HEK293 (cell line): ENCODE measurements around the gene EXD3.

Experiments
- CTCF ChIA-PET: fragments of 350-600 bp; formaldehyde crosslinking; extraction: SDS; loops from one replicate; lab custom pipeline; 2021; ENCODE audit warnings: antibody characterized with exemption; lab: Yijun Ruan, JAX
- POLR2A ChIA-PET: fragments of 300-600 bp; formaldehyde crosslinking; extraction: SDS; loops from one replicate; lab custom pipeline; 2020; ENCODE audit warnings: antibody characterized with exemption, inconsistent platforms; lab: Yijun Ruan, JAX
- H3K27ac ChIP-seq: fragments of 200-500 bp; sonication (Bioruptor generic); 2 replicates; pipeline ENCODE4 v1.5.1; 2014; ENCODE audit warnings: low read depth, low read length, control low read depth, inconsistent platforms; ENCODE audit errors: extremely low read depth
- H3K36me3 ChIP-seq, 2 experiments: fragments of 200-500 bp in 1 of 2; sonication (Bioruptor generic) in 1 of 2; 1 replicate in 1 of 2; 2 replicates in 1 of 2; pipeline ENCODE4 v1.5.1; 2014 to 2017; ENCODE audit warnings: inconsistent platforms in 2 of 2, low read length in 2 of 2; ENCODE audit not compliant: control insufficient read depth in 2 of 2, insufficient read depth in 1 of 2
- H3K4me1 ChIP-seq: fragments of 200-500 bp; sonication (Bioruptor generic); 2 replicates; pipeline ENCODE4 v1.5.1; 2014; ENCODE audit warnings: mild to moderate bottlenecking, low read length, inconsistent platforms; ENCODE audit not compliant: control insufficient read depth, insufficient read depth
- H3K4me3 ChIP-seq: 2 replicates; pipeline ENCODE4 v1.5.1; 2011; ENCODE audit warnings: low read depth, mild to moderate bottlenecking, control low read depth, low read length, moderate library complexity
- H3K9me3 ChIP-seq: fragments of 200-500 bp; sonication (Bioruptor generic); 2 replicates; pipeline ENCODE4 v1.5.1; 2014; ENCODE audit warnings: low read depth, low read length, inconsistent platforms; ENCODE audit not compliant: control insufficient read depth, insufficient read depth
- GLI4 ChIP-seq: fragments of 450-650 bp; formaldehyde crosslinking; IDR thresholded peaks from 2 replicates; pipeline ENCODE4 v1.5.1; 2016; ENCODE audit warnings: missing biosample characterization, missing genetic modification characterization
- GLIS1 ChIP-seq: fragments of 450-650 bp; formaldehyde crosslinking; IDR thresholded peaks from 2 replicates; pipeline ENCODE4 v1.5.1; 2016; ENCODE audit warnings: missing biosample characterization, missing genetic modification characterization
- GLIS2 ChIP-seq: fragments of 450-650 bp; formaldehyde crosslinking; IDR thresholded peaks from 2 replicates; pipeline ENCODE4 v1.5.1; 2016; ENCODE audit warnings: missing biosample characterization, missing genetic modification characterization
- HIC1 ChIP-seq: fragments of 450-650 bp; formaldehyde crosslinking; IDR thresholded peaks from 2 replicates; pipeline ENCODE4 v1.5.1; 2016; ENCODE audit warnings: missing biosample characterization, missing genetic modification characterization
- PATZ1 ChIP-seq: fragments of 450-650 bp; formaldehyde crosslinking; IDR thresholded peaks from 2 replicates; pipeline ENCODE4 v1.5.1; 2016; ENCODE audit warnings: missing biosample characterization, missing genetic modification characterization
- TCF7L2 ChIP-seq: IDR thresholded peaks from 2 replicates; pipeline ENCODE4 v1.6.1; 2011; ENCODE audit warnings: low read depth, mild to moderate bottlenecking, inconsistent platforms, low read length, moderate library complexity, borderline replicate concordance
- ZBTB26 ChIP-seq: fragments of 450-650 bp; formaldehyde crosslinking; optimal IDR thresholded peaks from 2 replicates; pipeline ENCODE3; 2016; ENCODE audit warnings: missing biosample characterization, mild to moderate bottlenecking, missing genetic modification characterization
- ZBTB48 ChIP-seq: fragments of 450-650 bp; formaldehyde crosslinking; IDR thresholded peaks from 2 replicates; pipeline ENCODE4 v1.5.1; 2016; ENCODE audit warnings: missing biosample characterization, missing genetic modification characterization
- ZBTB49 ChIP-seq: fragments of 450-650 bp; formaldehyde crosslinking; IDR thresholded peaks from 2 replicates; pipeline ENCODE4 v1.5.1; 2016; ENCODE audit warnings: missing biosample characterization, missing genetic modification characterization, low read depth
- ZNF114 ChIP-seq: fragments of 450-650 bp; formaldehyde crosslinking; IDR thresholded peaks from 2 replicates; pipeline ENCODE4 v1.5.0; 2017; ENCODE audit warnings: missing biosample characterization, missing genetic modification characterization
- ZNF121 ChIP-seq: fragments of 450-650 bp; formaldehyde crosslinking; IDR thresholded peaks from 2 replicates; pipeline ENCODE4 v1.5.1; 2016; ENCODE audit warnings: missing biosample characterization, missing genetic modification characterization
- ZNF146 ChIP-seq: fragments of 450-650 bp; formaldehyde crosslinking; IDR thresholded peaks from 2 replicates; pipeline ENCODE4 v1.5.1; 2016; ENCODE audit warnings: missing biosample characterization, missing genetic modification characterization
- ZNF169 ChIP-seq: fragments of 450-650 bp; formaldehyde crosslinking; IDR thresholded peaks from 2 replicates; pipeline ENCODE4 v1.5.1; 2016; ENCODE audit warnings: missing biosample characterization, missing genetic modification characterization
- ZNF2 ChIP-seq: fragments of 450-650 bp; formaldehyde crosslinking; IDR thresholded peaks from 2 replicates; pipeline ENCODE4 v1.5.1; 2016; ENCODE audit warnings: missing biosample characterization, missing genetic modification characterization
- ZNF202 ChIP-seq: fragments of 450-650 bp; formaldehyde crosslinking; IDR thresholded peaks from 2 replicates; pipeline ENCODE4 v1.5.1; 2016; ENCODE audit warnings: missing biosample characterization, missing genetic modification characterization, borderline replicate concordance
- ZNF214 ChIP-seq: fragments of 450-650 bp; formaldehyde crosslinking; IDR thresholded peaks from 2 replicates; pipeline ENCODE4 v1.5.1; 2017; ENCODE audit warnings: missing biosample characterization, mild to moderate bottlenecking, missing genetic modification characterization, borderline replicate concordance
- ZNF221 ChIP-seq: fragments of 450-650 bp; formaldehyde crosslinking; IDR thresholded peaks from 2 replicates; pipeline ENCODE4 v1.5.1; 2017; ENCODE audit warnings: missing biosample characterization, missing genetic modification characterization, borderline replicate concordance
- ZNF248 ChIP-seq: fragments of 450-650 bp; formaldehyde crosslinking; IDR thresholded peaks from 2 replicates; pipeline ENCODE4 v1.5.1; 2017; ENCODE audit warnings: missing biosample characterization, missing genetic modification characterization
- ZNF302 ChIP-seq: fragments of 450-650 bp; formaldehyde crosslinking; IDR thresholded peaks from 2 replicates; pipeline ENCODE4 v1.5.1; 2016; ENCODE audit warnings: missing biosample characterization, missing genetic modification characterization, low read depth
- ZNF37A ChIP-seq: fragments of 450-650 bp; IDR thresholded peaks from 2 replicates; pipeline ENCODE4 v1.5.1; 2018; ENCODE audit warnings: missing biosample characterization, missing genetic modification characterization
- ZNF488 ChIP-seq: fragments of 450-650 bp; formaldehyde crosslinking; IDR thresholded peaks from 2 replicates; pipeline ENCODE4 v1.5.1; 2016; ENCODE audit warnings: missing biosample characterization, missing genetic modification characterization
- ZNF549 ChIP-seq: fragments of 450-650 bp; IDR thresholded peaks from 2 replicates; pipeline ENCODE4 v1.5.1; 2018; ENCODE audit warnings: missing biosample characterization, missing genetic modification characterization, mild to moderate bottlenecking, inconsistent platforms, moderate library complexity
- ZNF558 ChIP-seq: fragments of 450-650 bp; formaldehyde crosslinking; IDR thresholded peaks from 2 replicates; pipeline ENCODE4 v1.5.1; 2016; ENCODE audit warnings: missing biosample characterization, missing genetic modification characterization
- ZNF585B ChIP-seq: fragments of 450-650 bp; formaldehyde crosslinking; IDR thresholded peaks from 2 replicates; pipeline ENCODE4 v1.5.1; 2016; ENCODE audit warnings: missing biosample characterization, missing genetic modification characterization
- ZNF621 ChIP-seq: fragments of 450-650 bp; formaldehyde crosslinking; IDR thresholded peaks from 2 replicates; pipeline ENCODE4 v1.5.1; 2017; ENCODE audit warnings: missing biosample characterization, missing genetic modification characterization
- ZNF792 ChIP-seq: fragments of 450-650 bp; formaldehyde crosslinking; IDR thresholded peaks from 2 replicates; pipeline ENCODE4 v1.5.1; 2016; ENCODE audit warnings: missing biosample characterization, missing genetic modification characterization

The EXD3 gene

GRCh38 chr9:137295849-137296669 is 126.9 kb downstream of the EXD3 start:
- no peaks in the 10 kb centered on the region for H3K36me3 ChIP-seq
- TF ChIP-seq GLI4 (tag by site-specific recombination) (peak; percentile 89; the same call in 1 of the 2 replicates), ZNF114 (no peak), ZBTB48 (0 out of 2 replicates have a peak, but pooled peaks have one; percentile 41), PATZ1 (tag by site-specific recombination) (no peak), ZNF792 (tag by site-specific recombination) (no peak), GLIS2 (tag by site-specific recombination) (0 out of 2 replicates have a peak, but pooled peaks have one; percentile 18), ZNF202 (no peak), ZNF558 (no peak)
- no peak overlapping the region; the same call in 1 of the 2 replicates for H3K27ac ChIP-seq
- H3K4me1 ChIP-seq, result peaks cover 10% of the 10 kb centered on the region
- POLR2A ChIA-PET, result interaction anchor here (1.1 kb wide), 1 partner anchor 127 kb away, joined by 5 read pairs; the partner anchor contains the start of genes EXD3 and NOXA1
- CTCF ChIA-PET, result interaction anchor here (0.9 to 4.9 kb wide), 4 partner anchors 9 to 229 kb away, joined by 4 to 21 read pairs (median 5); partner anchors contain the start of genes EXD3 and NOXA1
- H3K9me3 ChIP-seq, result no peaks in the 10 kb centered on the region
- H3K4me3 ChIP-seq, result no peak overlapping the region

- no peak overlapping the region; the same call in 1 of the 2 replicates for H3K27ac ChIP-seq
- no peaks in the 10 kb centered on the region for H3K36me3 ChIP-seq
- H3K4me3 ChIP-seq, result peak overlapping the region; percentile 12; the same call in 1 of the 2 replicates
- H3K9me3 ChIP-seq, result no peaks in the 10 kb centered on the region
- H3K4me1 ChIP-seq, result peaks cover 10% of the 10 kb centered on the region
- TF ChIP-seq ZNF121 (tag by site-specific recombination) (no peak), ZNF302 (no peak), ZNF2 (tag by site-specific recombination) (no peak), ZBTB26 (tag by site-specific recombination) (no peak), TCF7L2 (no peak), ZNF585B (tag by site-specific recombination) (no peak), HIC1 (tag by site-specific recombination) (no peak), ZNF221 (no peak), GLIS1 (tag by site-specific recombination) (no peak), ZNF37A (tag by site-specific recombination) (no peak), ZNF169 (tag by site-specific recombination) (no peak), ZBTB49 (tag by site-specific recombination) (no peak), ZNF621 (tag by site-specific recombination) (no peak), ZNF549 (tag by site-specific recombination) (no peak), ZNF146 (tag by site-specific recombination) (no peak), ZNF214 (tag by site-specific recombination) (no peak), ZNF248 (tag by site-specific recombination) (no peak), ZNF488 (tag by site-specific recombination) (no peak)
- ChIA-PET CTCF (interaction anchor here (0.6 to 1.4 kb wide), 5 partner anchors 13 to 311 kb away, joined by 3 to 5 read pairs (median 4); no protein-coding TSS in a partner anchor), POLR2A (no interaction called here)
Measured at GRCh38 chr9:137295238-137295811, 127.6 kb downstream of the EXD3 start.
